ENCODE results near the gene PPM1G.

PPM1G gene

GRCh38 chr2:27347641-27348040 lies 61.8 kb downstream of the PPM1G start:
- Histone ChIP-seq H3K9me3 (ENCODE audit: control insufficient read depth, low read length) (no peaks in the 10 kb centered on the region), H3K27ac (no peak overlapping the region), H3K4me3 (ENCODE audit: low read depth, low read length) (no peak overlapping the region), H3K36me3 (ENCODE audit: control insufficient read depth, insufficient read depth, low read length) (no peaks in the 10 kb centered on the region), H3K27me3 (ENCODE audit: control insufficient read depth, insufficient read depth, low read length) (no peaks in the 10 kb centered on the region), H3K4me2 (ENCODE audit: low read length) (no peak overlapping the region), H3K9ac (no peak overlapping the region), H3K79me2 (peaks cover 61% of the 10 kb centered on the region), H2AFZ (no peak overlapping the region), H3K4me1 (no peaks in the 10 kb centered on the region)
- TF ChIP-seq CTCF (IDR thresholded peaks at IDR 0.05) = no peak

- Histone ChIP-seq H3K4me3 (ENCODE audit: low read depth, low read length) (no peak overlapping the region), H2AFZ (no peak overlapping the region), H3K27me3 (ENCODE audit: control insufficient read depth, insufficient read depth, low read length) (no peaks in the 10 kb centered on the region), H3K36me3 (ENCODE audit: control insufficient read depth, insufficient read depth, low read length) (no peaks in the 10 kb centered on the region), H3K27ac (no peak overlapping the region), H3K79me2 (no peaks in the 10 kb centered on the region), H3K4me2 (ENCODE audit: low read length) (no peak overlapping the region), H3K9me3 (ENCODE audit: control insufficient read depth, low read length) (no peaks in the 10 kb centered on the region), H3K4me1 (no peaks in the 10 kb centered on the region), H3K9ac (no peak overlapping the region)
- TF ChIP-seq CTCF (IDR thresholded peaks at IDR 0.05) = no peak
These were observed 73.2 kb downstream of the PPM1G start for GRCh38 chr2:27336173-27336572.

GRCh38 chr2:27335311-27335710 lies 74.1 kb downstream of the PPM1G start:
- TF ChIP-seq CTCF (IDR thresholded peaks at IDR 0.05) = no peak
- H2AFZ ChIP-seq = no peak overlapping the region
- H3K36me3 ChIP-seq (ENCODE audit: control insufficient read depth, insufficient read depth, low read length) = no peaks in the 10 kb centered on the region
- no peak overlapping the region for H3K27ac ChIP-seq
- no peaks in the 10 kb centered on the region for H3K9me3 ChIP-seq (ENCODE audit: control insufficient read depth, low read length)
- no peak overlapping the region for H3K4me2 ChIP-seq (ENCODE audit: low read length)
- no peaks in the 10 kb centered on the region for H3K27me3 ChIP-seq (ENCODE audit: control insufficient read depth, insufficient read depth, low read length)
- H3K4me1 ChIP-seq = no peaks in the 10 kb centered on the region
- H3K4me3 ChIP-seq (ENCODE audit: low read depth, low read length) = no peak overlapping the region
- H3K9ac ChIP-seq = no peak overlapping the region
- no peaks in the 10 kb centered on the region for H3K79me2 ChIP-seq
